NCI-H1105 treated with DMSO at 0.1 percent for 48 hours (cell line): Measurements from ENCODE around the gene THTPA.
"Not testable (repeated sequence)": the region's sequence is repeated elsewhere in the genome, so short reads cannot be mapped to it uniquely, and the experiment has no call there.

Experiments
- DNase-seq: peaks from one replicate; lab custom pipeline; 2025; lab: John Stamatoyannopoulos, UW

THTPA gene

DNA sequence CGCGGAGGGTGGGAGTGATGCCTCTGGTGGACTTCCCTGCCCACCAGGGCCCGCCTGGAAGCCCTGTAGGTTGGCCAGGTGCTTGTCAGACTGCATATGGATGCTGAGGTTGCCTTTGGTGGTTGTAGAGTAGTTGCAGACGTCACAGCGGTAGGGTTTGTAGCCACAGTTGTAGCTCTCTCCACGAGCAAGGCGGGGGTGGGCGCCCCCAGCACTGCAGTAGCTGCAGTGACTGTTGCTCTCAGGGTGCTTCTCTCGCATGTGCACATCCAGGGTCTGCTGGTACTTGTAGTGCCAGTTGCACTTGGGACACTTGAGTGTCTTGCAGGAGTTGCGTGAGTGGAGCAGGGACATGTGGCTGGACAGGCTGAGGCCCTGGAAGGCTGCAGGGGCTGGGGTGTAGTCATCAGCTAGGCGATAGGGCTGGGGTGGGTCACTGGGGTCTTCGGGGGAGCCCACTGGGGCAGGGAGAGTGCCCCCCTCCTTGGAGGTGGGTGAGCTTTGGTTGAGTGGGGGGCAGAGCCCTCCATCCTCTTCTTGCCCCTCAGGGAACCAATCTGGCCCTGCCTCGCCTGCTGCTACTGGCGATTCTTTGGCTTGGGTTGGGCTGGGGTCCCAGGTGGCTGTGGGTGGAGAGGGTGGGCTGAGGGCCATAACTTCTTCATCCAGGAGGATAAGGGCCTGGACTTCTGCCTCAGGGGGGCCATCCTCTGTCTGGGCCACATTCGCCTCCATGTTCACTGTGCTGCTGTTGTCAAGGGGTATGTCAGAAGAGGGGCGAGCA lies 22.2 kb upstream of the THTPA start:
- no peak for DNase-seq

DNA sequence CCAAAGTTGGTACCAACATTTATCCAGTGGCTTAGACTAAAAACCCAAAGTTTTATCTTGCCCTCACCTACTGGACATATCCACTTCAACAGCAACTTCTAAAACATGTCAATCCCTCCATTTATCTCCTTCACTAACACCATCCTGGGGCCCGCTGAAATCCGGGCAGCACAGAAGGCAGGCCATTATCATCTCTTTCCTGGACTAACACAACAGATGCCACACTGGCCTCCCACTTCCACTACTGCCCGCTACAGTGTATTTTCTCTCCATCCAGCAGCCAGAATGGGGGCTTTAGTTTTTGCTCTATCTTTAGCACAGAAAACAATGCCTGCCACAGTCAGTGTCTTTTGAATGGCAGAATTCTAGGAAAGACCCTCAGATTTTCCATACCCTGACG lies 20.1 kb upstream of the THTPA start:
- no peak for DNase-seq

- no peak for DNase-seq
Observed at GRCh38 chr14:23536494-23536893, 19.6 kb upstream of the THTPA start.

GRCh38 chr14:23536906-23537305 lies 19.2 kb upstream of the THTPA start:
- not testable (repeated sequence) for DNase-seq

DNA sequence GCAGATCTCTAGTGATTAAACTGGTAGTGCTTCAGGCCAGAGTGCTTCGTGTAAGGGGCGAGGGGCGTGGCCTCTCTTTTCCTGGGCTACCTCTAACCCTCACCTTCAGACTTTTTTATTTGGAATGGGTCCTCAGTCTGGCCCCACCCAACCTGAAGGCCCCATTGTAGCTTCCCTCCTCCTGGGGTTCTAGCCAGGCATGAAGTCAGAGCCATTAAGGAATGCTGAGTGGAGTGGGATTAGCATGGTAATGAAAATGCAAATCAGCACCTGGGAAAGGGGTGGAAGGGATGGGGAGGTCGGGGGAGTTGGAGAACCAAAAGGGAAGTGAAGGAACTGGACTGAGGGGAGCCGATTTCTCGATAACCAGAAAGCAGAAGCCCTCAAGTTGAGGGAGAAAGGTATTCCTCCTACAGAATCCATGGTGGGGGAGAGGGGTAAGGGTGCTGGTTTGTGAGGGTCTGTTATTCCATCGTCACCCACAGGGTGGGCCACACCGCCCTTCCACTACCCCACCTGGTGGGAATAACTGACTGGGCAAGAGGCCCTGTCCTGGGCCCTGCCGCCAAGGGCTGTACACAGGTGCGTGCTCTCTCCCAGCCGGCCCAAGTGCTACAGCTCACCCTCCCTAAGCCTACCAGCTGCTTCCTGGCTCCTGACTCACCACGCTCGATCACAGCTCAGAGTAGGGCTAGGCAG lies 18.6 kb upstream of the THTPA start:
- no peak for DNase-seq

DNA sequence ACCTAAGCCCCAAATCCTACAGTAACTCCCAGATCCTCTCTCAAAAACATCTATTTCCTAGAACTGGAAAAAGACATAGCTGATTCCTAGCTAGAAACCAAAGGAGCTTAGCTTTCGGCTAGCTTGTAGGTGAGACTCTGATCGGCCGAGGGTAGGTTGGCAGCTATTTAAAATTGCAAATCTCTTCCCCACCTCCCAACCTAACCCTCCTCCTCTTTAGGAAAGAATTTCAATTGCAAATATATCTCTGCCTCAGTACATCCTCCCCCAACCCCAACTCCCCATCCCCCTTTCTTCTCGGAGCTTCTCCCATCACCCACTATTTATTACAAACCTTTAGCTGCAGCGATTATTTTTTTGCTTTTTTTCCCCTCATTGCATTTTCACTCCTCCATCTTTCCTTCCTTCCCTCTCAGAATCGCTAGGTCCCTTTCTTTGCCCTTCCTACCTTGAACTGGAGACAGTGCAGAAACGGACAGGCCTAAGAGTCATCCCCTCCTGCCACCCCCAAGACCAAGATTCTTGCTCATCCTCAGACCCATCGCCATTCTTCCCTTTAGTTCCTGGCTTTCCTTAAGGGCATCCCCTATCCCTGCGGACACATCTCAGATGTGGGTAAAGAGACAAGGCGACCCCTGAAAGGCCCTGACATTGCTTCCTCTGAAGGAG lies 17.9 kb upstream of the THTPA start:
- no peak for DNase-seq

DNA sequence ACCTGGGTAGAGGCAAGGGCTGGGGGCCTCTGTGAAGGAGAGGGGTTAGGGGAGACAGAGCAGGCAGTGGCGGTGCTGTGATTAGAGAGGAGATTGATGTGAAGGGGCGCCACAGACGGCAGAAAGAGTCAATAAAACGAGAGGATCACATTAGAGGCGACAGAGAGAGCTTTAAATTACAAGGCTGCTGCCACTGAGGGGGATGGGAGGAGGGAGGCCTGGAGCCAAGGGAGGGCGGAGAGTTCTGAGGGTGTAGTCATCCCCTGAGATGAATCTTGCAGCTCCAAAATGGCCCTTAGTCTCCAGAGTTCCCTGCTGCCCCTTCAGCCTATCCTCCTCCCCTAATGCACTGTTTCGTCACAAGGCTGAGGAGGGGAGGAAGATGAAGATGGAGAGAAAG lies 17.3 kb upstream of the THTPA start:
- no peak for DNase-seq

DNA sequence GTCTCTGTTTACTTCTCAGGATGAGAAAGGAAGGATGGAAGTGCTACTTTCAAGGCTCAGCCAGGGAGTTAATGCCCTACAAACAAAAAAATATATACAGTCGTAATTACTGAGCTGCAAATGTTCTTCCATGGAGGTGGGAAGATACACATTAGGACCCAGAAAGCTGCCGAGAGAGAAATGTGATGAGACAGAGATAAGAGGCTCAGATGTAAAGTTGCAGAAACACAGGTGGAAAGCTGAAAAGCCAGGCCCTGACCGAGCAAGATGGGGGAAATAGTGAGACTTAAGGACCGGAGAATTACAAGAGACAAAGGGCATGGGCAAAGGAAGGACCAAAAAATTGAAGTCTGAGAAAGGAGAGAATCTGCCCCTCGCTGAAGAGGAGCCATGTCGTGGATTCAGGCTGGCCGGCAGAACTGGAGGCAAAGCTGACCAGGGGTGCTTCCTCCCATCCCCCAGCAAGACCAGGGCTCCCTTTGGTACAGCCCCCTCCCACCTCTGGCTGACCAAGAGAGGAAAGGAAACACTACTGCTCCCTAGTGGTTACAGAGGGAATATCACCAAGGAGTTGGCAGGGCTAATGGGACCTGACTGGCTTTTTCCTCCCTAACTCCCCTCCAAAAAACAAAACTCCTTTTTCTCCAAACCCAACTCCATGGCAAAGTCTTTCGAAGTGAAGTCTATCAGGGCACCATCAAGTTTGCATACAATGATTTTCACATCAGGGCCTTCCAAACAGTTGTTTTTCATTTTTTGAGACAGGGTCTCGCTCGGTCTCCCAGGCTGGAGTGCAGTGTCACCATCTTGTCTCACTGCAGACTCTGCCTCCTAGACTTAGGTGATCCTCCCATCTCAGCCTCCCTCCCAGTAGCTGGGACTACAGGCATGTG lies 16.6 kb upstream of the THTPA start:
- peak; percentile 61 for DNase-seq

- no peak for DNase-seq
Observed at GRCh38 chr14:23540141-23540469, 16.0 kb upstream of the THTPA start.

- DNase-seq = no peak
Observed at GRCh38 chr14:23542261-23542660, 13.8 kb upstream of the THTPA start.

GRCh38 chr14:23543403-23543802 lies 12.7 kb upstream of the THTPA start:
- DNase-seq = no peak

GRCh38 chr14:23544511-23545447 lies 11.3 kb upstream of the THTPA start:
- peak; percentile 96 for DNase-seq

DNA sequence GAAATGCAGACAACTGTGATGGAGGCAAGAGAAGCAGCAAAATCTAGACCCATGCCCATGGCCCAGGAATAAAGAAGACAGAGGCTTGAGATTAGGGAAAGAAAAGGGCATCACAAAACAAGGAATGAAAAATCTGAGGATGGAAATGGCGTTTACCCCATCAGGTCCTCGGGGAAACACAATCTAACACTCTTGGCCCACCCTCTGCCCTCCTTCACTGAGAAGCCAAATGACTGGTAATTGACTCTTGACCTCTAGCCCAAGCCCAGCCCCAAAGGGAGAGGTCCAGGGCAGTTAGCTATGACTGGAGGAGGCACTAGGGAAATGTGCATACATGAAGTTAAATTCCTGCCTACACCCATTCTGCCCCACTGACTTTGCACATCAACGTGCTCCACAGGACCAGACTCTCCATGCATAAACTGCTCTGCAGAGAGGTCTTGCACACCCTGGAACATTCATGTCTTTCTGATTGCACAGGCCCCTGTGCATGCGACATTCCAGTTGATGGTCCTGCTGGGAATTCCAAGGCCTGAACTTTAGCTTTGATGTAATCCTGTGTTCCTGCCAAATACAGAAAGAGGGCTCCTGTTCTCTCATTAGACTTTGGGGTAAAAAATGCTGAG lies 10.2 kb upstream of the THTPA start:
- DNase-seq = no peak

- no peak for DNase-seq
Observed at GRCh38 chr14:23546450-23547035, 9.5 kb upstream of the THTPA start.

- no peak for DNase-seq
Observed at GRCh38 chr14:23547924-23548323, 8.1 kb upstream of the THTPA start.

DNA sequence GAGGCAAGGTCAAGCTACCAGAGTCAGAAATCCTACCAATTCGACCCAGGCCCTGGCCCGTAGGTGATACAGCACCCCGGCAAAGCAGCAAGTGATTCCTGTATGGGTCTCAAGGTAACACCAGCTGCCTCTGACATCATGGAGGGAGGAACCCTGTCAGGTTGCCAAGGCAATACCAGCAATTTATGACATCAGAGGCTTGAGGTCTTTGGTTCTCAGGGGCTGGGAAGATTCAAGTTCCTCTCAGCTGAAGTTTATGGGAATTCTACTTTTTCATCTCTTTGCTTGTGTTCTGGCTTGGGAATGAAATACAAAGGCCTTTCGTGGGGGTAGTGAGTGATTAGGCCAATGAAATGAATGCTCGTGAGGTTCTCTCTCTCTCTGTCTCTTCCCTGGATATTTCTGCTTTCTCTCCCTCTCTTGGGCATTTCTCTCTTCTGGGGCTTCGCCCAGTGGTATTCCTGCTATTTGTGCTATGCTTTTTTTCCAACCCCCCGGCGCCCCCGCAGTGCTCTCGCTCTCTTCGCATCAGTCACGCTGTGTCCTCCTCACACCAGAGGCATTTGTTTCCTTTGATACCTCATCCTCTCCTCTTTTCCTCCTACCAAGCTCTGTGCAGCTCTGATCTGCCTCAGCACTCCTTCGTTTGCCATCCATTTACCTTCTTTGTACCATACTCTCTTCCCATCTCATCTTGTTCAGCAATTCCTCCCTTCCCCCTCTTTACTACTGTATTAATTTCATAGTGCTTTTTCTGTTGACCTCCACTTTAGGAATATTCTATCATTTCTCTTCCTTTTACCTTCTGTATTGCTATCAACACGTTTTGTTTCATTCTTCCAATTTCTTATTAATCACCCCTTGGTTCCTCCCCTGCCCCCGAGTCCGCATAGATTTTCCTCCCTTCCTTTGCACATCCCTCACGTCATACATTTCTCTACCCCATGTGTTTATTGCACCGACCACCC lies 7.4 kb upstream of the THTPA start:
- no peak for DNase-seq

GRCh38 chr14:23550131-23550811 lies 5.8 kb upstream of the THTPA start:
- no peak for DNase-seq

- DNase-seq = no peak
Observed at GRCh38 chr14:23550812-23551265, 5.2 kb upstream of the THTPA start.
